Natural killer cell (primary cell): Measurements from ENCODE around the gene AK9. TPM values are rescaled to one million over a fixed set of nuclear protein-coding genes. Genes with fewer than 3 reads are reported as not detected.

Experiments used
- ATAC-seq, 3 donors: fragments of 150-1000 bp in 2 of 3; fragments of 200-7000 bp in 1 of 3; cut with Tn5 transposase; 1 replicate in 1 of 3; 2 replicates in 2 of 3; pipeline ENCODE4 v1.10.0; 2021; ENCODE audit warnings: mild to moderate bottlenecking in 2 of 3, moderate library complexity in 2 of 3
- DNase-seq, 2 donors: peaks; one replicate each; pipeline versions ENCODE4 v3.0.0 to v3.0.0-alpha.2; 2013 to 2021; ENCODE audit warnings: mixed read lengths in 1 of 2
- H3K27ac ChIP-seq: one replicate; pipeline ENCODE4 v1.5.1; 2013; ENCODE audit warnings: mild to moderate bottlenecking, low read length
- H3K27me3 ChIP-seq: one replicate; pipeline ENCODE4 v1.6.1; 2013; ENCODE audit warnings: low read length; ENCODE audit not compliant: control insufficient read depth, insufficient read depth
- H3K36me3 ChIP-seq: one replicate; pipeline ENCODE4 v1.6.1; 2013; ENCODE audit warnings: low read length; ENCODE audit not compliant: control insufficient read depth, insufficient read depth
- H3K4me1 ChIP-seq: one replicate; pipeline ENCODE4 v1.6.1; 2013; ENCODE audit warnings: low read length; ENCODE audit not compliant: control insufficient read depth, insufficient read depth
- H3K4me3 ChIP-seq: one replicate; pipeline ENCODE4 v1.5.1; 2013; ENCODE audit warnings: low read length
- H3K9me3 ChIP-seq: one replicate; pipeline ENCODE4 v1.6.1; 2013; ENCODE audit warnings: low read length; ENCODE audit not compliant: control insufficient read depth, insufficient read depth
- H3K27ac Mint-ChIP-seq, 2 donors: one replicate each; pipeline ENCODE4 v1.8.0; 2022; ENCODE audit warnings: mild to moderate bottlenecking in 2 of 2, mixed read lengths in 2 of 2, moderate library complexity in 1 of 2
- H3K27me3 Mint-ChIP-seq, 2 donors: one replicate each; pipeline ENCODE4 v1.8.0; 2022; ENCODE audit warnings: low read depth in 2 of 2, mixed read lengths in 2 of 2
- H3K36me3 Mint-ChIP-seq: one replicate; pipeline ENCODE4 v1.8.0; 2022; ENCODE audit warnings: mixed read lengths
- H3K4me1 Mint-ChIP-seq, 2 donors: one replicate each; pipeline ENCODE4 v1.8.0; 2022; ENCODE audit warnings: mixed read lengths in 2 of 2
- H3K4me3 Mint-ChIP-seq: one replicate; pipeline ENCODE4 v1.8.0; 2022; ENCODE audit warnings: mild to moderate bottlenecking, moderate library complexity, mixed read lengths
- H3K9me3 Mint-ChIP-seq, 2 donors: one replicate each; pipeline ENCODE4 v1.8.0; 2022; ENCODE audit warnings: mixed read lengths in 2 of 2
- CTCF ChIP-seq: fragments of 200-600 bp; IDR thresholded peaks from one replicate; pipeline ENCODE4 v1.8.0; 2022; ENCODE audit warnings: antibody characterized with exemption
- WGBS: methylation state at CpG from one replicate; pipeline ENCODE4 v1.1.7; 2013; ENCODE audit warnings: missing lambda C conversion rate; ENCODE audit not compliant: insufficient coverage; 5-methylcytosine and 5-hydroxymethylcytosine counted together
- intact Hi-C: fragments of 100-400 bp; cut with micrococcal nuclease; formaldehyde crosslinking; loops from one replicate; pipeline ENCODE4 v1.14.2; 2022
- total RNA-seq, 4 donors: library from RNA; stranded (reverse); fragments of 120-200 nt in 1 of 4; gene quantifications; one replicate each; pipeline versions ENCODE4 v1.2.3 to v1.2.4, GENCODE V29; 2013 to 2022

AK9 gene
- total RNA-seq, 3 donors from 2014 or later (not counting 1 experiment from before 2014, with no cell fraction given), result 14.0 to 19.2 (median 14.2) TPM

GRCh38 chr6:109506314-109506713, 184.7 kb downstream of the AK9 start:
- Mint-ChIP-seq H3K4me1 (no peaks in the 10 kb centered on the region), H3K36me3 (no peaks in the 10 kb centered on the region), H3K4me3 (no peak overlapping the region), H3K27ac (no peak overlapping the region), H3K9me3 (no peaks in the 10 kb centered on the region), H3K27me3 (peaks cover 0 to 3% of the 10 kb centered on the region in 2 donors)
- WGBS, result 90% methylated on average over 2 of the region's 2 CpGs
- Histone ChIP-seq H3K27me3 (no peaks in the 10 kb centered on the region), H3K36me3 (no peaks in the 10 kb centered on the region), H3K4me1 (no peaks in the 10 kb centered on the region), H3K27ac (no peak overlapping the region), H3K4me3 (no peak overlapping the region), H3K9me3 (no peaks in the 10 kb centered on the region)
- ATAC-seq (no peak), DNase-seq (no peak)
- no peak for TF ChIP-seq CTCF
- intact Hi-C loops, result no loop called here

- H3K4me1 Mint-ChIP-seq, result no peaks in the 10 kb centered on the region
- WGBS, result 72% methylated on average over 9 of the region's 10 CpGs
- H3K27ac ChIP-seq, result no peak overlapping the region
- H3K4me3 ChIP-seq, result no peak overlapping the region
- intact Hi-C loops, result no loop called here
- H3K27me3 Mint-ChIP-seq, result peaks cover 0 to 3% of the 10 kb centered on the region in 2 donors
- H3K27ac Mint-ChIP-seq, result no peak overlapping the region
- H3K27me3 ChIP-seq, result no peaks in the 10 kb centered on the region
- ATAC-seq, result no peak
- no peak for TF ChIP-seq CTCF
- no peaks in the 10 kb centered on the region for H3K4me1 ChIP-seq
- H3K9me3 ChIP-seq, result no peaks in the 10 kb centered on the region
- no peak overlapping the region for H3K4me3 Mint-ChIP-seq
- H3K36me3 ChIP-seq, result no peaks in the 10 kb centered on the region
- no peaks in the 10 kb centered on the region for H3K9me3 Mint-ChIP-seq
- no peak for DNase-seq
- no peaks in the 10 kb centered on the region for H3K36me3 Mint-ChIP-seq
Observed at GRCh38 chr6:109503327-109504224, 187.4 kb downstream of the AK9 start.

- H3K27ac ChIP-seq, result no peak overlapping the region
- no peak for TF ChIP-seq CTCF
- peaks cover 0 to 5% of the 10 kb centered on the region in 2 donors for H3K27me3 Mint-ChIP-seq
- no peak overlapping the region for H3K4me3 Mint-ChIP-seq
- no peaks in the 10 kb centered on the region for H3K4me1 Mint-ChIP-seq
- H3K4me3 ChIP-seq, result no peak overlapping the region
- H3K4me1 ChIP-seq, result no peaks in the 10 kb centered on the region
- WGBS, result 100% methylated on average over 1 of the region's 2 CpGs
- ATAC-seq (no peak), DNase-seq (no peak)
- H3K9me3 ChIP-seq, result no peaks in the 10 kb centered on the region
- intact Hi-C loops, result no loop called here
- H3K36me3 ChIP-seq, result no peaks in the 10 kb centered on the region
- no peaks in the 10 kb centered on the region for H3K9me3 Mint-ChIP-seq
- no peaks in the 10 kb centered on the region for H3K36me3 Mint-ChIP-seq
- H3K27ac Mint-ChIP-seq, result no peak overlapping the region
- H3K27me3 ChIP-seq, result no peaks in the 10 kb centered on the region
Observed at GRCh38 chr6:109498936-109499335, 192.1 kb downstream of the AK9 start.
